Stimulated activated CD4-positive, alpha-beta T cell treated with anti-CD3 and anti-CD28 coated beads, Interleukin-15, amount 100 ng/mL, for 24 hours (primary cell): ENCODE results near the gene NPAS3.

Experiments used
- DNase-seq: peaks from one replicate; pipeline ENCODE4 v3.0.0-alpha.2; 2020

Gene NPAS3

DNA sequence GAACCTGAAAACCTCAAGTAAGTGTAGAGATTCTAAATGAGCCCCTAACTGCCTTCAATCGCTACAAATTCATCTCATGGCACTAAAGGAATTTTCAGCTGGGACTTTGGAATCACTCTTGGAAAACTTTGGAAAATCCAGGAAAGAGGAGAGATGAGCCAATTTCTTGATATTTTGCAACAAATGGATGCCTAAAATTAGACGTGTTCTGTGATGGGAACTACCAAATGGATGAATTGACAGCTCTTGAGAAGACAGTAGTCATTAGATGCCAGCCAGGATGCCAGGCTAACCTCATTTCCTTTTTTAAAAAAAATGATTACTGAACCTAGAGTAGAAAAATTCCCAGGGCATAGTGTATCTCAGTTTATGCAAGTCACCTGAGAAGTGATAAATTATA is 78.3 kb downstream of the NPAS3 start:
- no peak for DNase-seq

DNA sequence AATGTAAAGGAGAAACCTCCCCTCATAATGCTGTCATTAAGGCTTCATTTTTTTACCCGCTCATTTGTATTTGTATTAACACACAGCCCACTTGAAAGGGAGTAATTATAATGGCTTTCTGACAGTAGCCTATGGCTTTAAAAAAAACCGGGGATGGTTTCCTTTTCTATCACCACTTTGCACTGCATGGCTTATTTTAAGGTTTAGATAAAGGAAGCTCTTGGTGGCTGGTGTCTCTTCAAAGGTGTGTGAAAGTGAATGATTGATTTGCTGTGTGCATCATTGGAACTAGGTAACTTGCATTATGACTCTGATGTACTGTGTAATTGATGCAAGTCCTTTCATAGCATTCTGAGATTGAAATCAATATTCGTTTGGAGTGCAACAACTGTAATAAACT is 80.7 kb downstream of the NPAS3 start:
- no peak for DNase-seq

DNA sequence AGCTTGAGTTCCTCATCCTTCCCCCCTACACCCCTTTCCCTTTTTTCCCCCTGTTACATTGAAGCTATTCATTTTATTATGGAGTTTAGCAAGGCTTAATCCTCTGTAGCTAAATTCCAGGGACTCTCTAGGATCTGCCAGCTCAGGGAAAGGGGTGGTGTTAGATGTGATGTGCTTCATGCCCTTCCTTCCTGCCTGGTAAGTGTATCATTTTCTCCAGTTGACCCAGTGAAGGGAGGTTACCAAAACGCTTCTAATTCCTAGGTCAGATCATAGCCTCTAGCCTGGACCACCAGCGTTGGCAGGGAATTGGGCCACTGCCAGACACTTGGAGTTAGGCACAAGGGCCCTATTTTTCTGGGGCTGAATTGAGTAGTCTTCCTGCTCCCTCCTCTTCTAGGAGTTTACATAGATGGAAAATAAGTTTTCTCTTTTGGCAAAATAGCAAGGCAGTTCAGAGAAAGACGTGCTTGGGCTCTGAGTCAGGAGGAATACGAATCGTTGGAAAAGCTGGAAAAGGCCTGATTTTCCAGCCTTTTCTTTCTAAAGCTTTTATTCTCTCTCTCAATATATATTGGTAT is 88.3 kb downstream of the NPAS3 start:
- DNase-seq = no peak

- DNase-seq = no peak
These were observed 90.8 kb downstream of the NPAS3 start for GRCh38 chr14:33029511-33029910.

DNA sequence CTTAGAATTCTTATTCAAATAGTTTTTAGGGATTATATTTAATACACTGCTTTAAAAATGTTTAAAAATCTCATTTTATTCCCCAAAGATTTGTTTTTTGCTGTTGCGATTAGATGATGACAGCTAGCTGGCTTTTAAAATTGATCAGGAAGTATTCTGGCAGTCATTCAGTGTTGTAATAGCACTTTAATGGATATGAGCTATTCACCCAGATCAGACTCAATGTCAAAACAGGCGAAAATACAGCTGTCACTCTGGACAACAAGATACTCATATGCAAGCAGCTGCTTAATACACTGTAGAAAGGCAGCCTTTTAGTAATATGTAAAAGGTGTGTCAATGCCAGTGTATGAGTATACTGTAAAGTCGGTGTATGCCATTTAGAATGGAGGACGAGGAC is 91.7 kb downstream of the NPAS3 start:
- DNase-seq = no peak

DNA sequence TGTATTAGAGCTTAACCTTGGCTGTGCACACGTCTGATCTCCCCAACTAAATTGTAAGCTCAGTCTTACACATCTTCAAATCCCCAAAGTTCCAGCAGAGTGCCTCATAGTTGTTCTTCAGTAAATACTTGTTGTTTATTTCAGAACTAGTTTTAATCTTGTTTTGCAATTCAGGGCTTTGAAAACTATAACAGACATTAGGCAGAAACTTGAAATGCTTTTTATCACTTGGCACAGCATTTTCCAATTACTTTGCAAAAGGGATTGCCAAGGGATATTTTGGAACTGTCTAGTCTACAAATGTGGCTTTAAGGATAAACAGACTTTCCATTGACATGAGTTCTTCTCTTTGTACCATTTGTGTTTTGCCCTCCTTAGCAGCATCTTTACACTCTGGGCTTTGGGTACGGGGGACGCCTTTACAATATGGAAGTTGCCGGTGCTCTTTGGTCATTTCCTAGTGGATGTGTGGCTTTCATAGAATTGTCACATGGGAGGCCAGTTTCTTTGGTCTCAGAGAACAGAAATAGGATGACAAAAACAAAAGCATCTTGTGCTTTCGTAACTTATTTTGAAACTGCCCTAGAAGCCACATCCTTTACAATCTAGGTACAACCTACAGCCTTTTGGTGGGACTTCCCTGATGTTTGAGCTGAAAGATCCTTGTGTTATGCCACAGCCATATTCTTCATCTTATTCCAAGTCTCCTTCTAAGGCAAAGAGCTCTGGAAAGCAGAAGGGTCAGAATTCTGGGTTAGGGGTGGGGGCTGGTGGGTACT is 96.9 kb downstream of the NPAS3 start:
- DNase-seq = no peak

GRCh38 chr14:33039311-33039710 is 100.6 kb downstream of the NPAS3 start:
- no peak for DNase-seq

GRCh38 chr14:33040372-33041140 is 101.9 kb downstream of the NPAS3 start:
- DNase-seq = no peak

- DNase-seq = no peak
These were observed 103.9 kb downstream of the NPAS3 start for GRCh38 chr14:33042591-33042990.

DNA sequence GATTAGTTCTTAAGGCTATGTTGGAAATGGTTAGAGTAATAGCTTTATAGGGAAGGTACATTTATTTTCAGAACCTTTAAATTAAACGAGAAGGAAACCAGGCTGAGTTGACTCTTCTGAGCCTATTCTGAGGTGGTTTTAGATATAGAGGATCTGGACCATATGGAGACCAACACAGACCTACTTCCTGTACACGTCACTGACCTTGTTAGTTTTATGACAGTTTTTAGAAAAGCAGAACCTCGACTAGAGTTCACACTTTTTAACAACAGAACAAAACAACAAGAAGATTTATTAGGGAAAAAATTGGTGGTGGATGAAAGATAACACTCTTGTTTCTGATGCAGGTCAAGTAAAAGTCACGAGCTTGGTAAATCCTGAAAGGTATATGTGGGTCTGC is 107.1 kb downstream of the NPAS3 start:
- no peak for DNase-seq

DNA sequence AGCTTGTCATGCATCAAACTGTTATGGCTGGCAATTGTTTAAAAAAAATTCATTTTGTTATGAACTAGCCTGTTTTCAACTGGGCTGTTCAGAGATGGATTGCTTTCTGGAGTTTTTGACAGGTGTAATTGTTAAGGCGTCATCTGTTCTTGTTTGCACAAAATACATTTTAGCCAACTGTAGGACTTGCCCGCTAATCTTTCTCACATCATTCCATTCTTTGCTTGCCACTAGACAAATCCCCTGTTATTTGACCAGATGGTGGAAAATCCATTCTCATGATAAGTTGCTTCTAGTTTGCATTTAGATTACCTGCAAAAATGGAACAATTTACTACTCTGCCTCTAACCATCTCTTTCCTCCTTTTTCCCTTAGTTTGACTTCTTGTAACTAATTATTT is 114.3 kb downstream of the NPAS3 start:
- no peak for DNase-seq

DNA sequence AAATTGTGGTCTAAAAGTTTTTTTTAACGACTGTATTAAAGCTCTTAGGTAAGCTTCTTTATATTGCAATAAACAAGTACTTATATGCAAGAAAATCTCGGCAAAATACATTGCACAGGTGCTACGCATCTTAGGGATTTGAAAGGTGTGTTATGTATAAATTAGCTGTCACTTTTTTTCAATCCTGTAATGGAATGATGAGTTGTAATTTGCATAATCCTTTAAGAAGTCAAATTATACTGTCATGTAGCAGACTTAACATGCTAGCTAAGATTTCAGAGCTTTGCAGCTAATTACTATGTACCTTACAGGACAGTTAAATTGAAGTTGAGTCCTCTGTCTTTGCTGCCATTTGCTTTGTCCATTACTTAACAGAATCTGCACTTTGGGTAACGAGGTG is 117.5 kb downstream of the NPAS3 start:
- no peak for DNase-seq

DNA sequence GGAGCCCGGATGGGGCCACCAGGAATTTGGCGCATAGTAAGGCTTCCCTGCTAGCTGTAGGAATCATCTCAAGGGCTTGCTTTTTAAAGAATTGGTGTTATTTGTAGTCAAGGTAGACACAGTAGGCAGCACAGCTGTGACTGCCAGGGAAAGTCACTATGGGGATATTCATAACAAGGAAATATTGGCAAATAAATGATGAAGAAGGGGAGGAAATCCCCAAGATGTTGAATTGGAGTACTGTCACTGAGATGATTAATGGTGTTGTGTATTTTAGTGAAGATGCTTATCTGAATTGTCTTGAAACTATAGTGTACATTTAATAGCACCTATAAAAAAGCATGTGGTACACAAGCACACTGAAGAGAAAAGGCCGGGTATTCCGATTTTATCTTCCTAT is 118.9 kb downstream of the NPAS3 start:
- DNase-seq = no peak

DNA sequence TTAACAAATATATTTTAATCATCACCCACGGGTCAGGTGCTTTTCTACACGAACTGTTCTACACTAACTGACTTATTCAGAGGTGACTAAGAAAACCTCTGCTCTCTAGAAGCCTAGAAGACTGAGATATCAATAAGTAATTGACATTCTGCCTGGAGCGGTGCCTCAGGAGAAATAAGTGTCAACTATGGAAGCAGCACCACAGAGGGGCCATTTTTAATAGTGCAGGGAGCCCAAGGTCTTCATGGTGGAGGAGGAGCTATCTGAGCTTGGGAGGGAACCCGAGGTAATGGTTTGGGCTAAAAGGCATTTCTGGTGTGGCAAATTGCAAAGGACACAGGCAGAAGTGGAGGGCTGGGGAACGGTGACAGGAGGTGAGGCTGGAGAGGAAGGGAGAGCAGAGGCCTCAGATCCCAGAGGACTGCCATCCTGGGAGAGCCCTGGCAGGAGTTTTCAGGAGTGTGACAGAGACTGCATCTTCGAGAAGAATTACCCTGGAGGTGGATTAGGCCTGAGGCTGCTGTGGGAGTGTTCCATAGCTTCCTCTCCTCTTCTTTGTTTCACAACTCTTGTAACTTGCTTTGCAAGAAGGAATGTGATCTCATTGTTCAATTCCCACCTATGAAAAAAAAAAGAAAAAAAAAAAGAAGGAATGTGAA is 123.1 kb downstream of the NPAS3 start:
- DNase-seq = no peak

DNA sequence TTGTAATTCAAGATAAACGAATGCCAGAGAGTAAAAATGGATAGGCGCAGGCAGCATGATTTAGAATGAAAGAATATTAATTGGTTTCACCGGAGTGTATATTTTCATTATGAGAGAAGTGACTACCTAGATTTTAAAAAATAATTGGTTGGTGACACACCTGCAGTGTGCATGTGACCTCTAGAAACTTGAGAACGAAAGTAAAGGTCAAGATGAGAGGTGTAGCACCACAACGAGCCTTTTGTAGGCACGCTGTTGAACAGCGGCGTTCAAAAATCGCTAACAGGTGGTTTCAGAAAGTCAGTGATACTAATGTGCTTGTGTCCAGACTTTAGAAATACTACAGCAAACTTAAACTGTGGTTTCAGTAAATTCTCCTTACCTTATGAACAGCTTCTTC is 123.8 kb downstream of the NPAS3 start:
- DNase-seq = no peak

- no peak for DNase-seq
These were observed 124.2 kb downstream of the NPAS3 start for GRCh38 chr14:33062881-33063280.

DNA sequence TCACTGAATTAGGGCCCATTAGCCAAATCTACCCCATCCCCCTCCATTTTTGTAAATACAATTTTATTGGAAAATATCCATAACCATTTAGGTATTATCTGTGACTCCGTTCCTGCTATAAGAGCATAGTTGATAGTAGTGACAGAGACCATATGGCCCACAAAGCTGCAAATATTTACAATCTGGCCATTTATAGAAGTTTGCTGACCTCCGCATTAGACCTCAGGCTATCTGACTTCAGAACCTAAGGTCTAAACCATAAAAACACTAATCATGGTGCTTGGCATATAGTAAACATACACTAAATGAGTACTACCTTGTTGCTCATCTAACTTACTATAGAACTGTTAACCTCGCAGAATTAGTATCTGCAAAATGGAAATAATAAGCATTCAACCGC is 124.8 kb downstream of the NPAS3 start:
- no peak for DNase-seq

DNA sequence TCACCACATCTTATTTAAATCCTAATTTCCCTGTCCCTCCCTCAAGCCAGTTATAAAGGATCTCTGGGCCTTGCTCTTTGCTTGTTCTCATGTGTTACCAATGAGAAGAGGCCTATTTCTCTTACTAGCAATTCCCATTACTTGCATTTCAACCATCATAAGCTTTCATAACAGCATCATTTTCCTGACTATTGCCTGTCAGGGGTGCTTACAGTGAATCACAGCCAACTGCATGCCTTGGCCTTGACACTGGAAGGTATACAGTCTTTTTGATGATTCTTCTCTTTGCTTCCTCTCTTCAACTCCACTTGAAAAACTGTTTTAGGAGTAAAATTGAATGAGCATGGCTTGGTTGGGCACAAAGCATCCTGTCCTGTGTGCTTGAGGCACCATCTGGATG is 127.0 kb downstream of the NPAS3 start:
- DNase-seq = no peak

DNA sequence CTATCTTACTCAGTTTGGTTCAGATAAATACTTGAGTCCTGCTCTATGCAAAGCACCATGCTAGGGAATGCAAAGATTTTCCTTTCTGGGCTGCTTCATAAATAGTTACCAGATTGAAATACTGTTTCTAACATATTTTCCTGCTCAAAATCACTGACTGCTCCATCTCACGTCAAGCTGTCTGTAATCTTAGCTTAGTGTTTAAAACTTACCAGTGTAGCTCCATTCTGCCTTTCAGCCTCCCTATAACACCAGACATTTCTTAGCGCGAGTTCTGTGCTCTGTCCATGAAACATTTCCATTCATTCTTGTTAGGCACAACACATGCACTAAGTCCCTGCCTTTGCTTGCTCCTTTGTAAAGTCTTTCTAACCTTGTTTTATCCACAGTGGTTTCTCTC is 129.4 kb downstream of the NPAS3 start:
- no peak for DNase-seq

DNA sequence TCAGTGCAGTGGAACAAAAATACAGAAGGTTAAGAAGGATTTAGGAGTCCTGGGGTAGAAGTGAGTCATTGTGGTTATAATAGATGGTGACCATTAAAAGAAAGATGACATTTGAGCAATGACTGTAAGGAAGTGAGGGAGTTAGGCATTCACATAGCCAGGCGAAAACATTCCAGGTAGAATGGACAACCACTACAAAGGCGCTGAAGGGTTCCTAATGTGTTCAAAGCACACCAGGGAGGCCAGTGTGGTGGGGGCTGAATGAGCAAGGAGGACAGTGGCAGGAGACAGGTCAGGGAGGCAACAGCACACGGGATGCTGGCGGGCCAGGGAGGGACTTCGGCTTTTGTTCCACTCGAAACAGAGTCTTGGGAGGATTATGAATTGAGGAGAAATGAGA is 129.9 kb downstream of the NPAS3 start:
- DNase-seq = no peak

DNA sequence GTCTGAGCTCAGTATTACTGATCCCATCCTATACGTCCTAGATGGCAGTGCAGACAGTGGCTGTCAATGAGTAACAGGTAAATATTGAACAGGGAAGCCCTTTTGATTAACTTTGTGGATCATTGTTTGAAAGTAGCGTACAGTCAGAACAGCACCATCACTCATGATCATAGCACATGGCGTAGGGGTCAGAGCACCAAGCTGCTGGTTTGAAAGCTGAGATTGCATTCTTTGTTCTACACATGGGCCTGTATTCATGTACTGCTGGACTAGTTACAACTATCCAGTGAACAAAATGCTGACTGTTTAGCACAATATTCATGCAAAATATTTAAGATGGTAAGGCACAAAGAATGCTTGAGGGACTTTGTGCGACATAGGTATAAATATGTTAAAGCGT is 131.8 kb downstream of the NPAS3 start:
- DNase-seq = no peak

- DNase-seq = no peak
These were observed 134.3 kb downstream of the NPAS3 start for GRCh38 chr14:33073023-33073422.

DNA sequence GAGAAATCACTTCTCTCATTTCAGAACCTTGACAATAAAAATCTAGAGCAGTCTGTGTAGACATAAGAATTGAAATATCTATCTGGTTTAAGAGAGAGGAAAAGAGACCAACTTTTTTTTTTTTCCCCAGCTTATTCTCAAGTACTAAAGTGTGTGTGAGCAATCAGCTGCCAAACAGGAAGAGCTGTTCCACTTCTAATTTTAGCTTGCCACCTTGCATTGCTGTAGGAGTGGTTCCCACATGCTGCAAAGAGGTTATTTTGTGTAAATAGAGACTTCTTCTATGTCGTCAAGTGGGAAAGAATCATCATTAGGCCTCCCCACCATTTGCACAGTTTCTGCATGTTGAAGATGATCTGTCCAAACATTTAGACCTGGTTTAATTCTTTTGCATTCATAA is 142.6 kb downstream of the NPAS3 start:
- no peak for DNase-seq

DNA sequence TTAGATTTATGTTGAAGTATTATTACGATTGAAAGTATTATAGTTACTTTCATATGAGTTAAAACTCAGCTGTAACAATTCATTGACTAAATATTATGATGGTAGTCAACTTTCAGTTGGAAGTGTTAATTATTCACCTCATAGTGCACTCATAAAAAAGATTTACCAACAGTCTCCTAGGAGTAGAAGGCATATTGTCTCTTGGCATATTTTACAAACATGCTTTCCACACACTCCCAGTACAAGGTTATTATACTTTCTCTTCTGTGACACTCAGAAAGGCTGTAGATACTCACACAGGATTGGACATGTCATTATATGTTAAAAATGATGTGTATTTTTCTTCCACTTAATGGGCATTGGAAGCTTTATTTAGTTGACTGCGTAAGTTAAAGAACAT is 147.1 kb downstream of the NPAS3 start:
- no peak for DNase-seq
